Kidney tubule cell (primary cell): ENCODE results near the gene C1QTNF9.
"Not testable (repeated sequence)": the region's sequence is repeated elsewhere in the genome, so short reads cannot be mapped to it uniquely, and the experiment has no call there.

Source experiments
- DNase-seq: peaks from one replicate; pipeline ENCODE4 v3.0.0-alpha.2; 2018; ENCODE audit warnings: low spot score

The C1QTNF9 gene

DNA sequence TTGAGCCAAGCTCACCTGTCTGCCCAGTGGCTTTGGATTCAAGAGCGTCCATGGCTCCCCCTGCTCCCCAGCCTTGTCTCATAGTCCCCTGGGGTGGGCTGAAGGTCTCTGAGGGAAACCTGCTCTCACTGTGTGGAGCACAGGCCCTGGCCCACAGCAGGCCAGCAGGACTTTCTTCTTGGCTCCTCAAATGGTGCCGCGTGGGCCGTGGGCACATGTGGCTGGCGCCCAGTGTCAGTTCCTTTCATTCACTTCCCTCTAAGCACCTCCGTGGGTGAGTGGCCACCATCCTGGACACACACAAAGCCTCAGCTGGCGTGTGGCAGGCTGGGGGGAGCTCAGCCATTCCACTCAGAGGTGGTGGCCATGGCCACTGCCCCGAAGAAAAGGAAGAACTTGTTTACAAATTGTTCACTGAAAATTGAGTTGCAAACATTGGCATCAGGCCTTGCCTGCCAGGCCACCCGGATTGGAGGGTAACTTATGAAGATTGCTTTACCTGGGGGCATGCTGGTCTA, 53.1 kb downstream of the C1QTNF9 start:
- no peak for DNase-seq

GRCh38 chr13:24365191-24365590, 55.8 kb downstream of the C1QTNF9 start:
- DNase-seq: no peak

DNA sequence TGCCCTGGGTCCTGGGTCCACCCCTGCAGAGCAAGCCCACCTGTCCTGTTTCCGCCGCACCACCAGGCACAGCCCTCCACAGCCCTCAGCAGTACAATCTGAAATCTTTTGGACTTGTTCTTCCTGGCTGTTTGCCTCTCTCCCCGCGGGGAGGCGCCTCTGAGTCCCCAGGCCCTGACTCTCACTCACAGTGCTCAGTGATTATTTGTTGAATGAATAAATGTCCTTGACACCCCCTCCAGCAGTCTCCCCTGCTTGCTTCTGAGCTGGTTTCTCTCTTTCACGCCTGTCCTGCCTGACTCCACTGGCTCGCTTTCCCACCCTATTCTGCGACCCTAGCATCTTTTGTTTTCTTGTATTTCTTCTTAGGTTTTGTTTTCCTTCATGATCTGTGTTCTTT, 56.9 kb downstream of the C1QTNF9 start:
- not testable (repeated sequence) for DNase-seq

DNA sequence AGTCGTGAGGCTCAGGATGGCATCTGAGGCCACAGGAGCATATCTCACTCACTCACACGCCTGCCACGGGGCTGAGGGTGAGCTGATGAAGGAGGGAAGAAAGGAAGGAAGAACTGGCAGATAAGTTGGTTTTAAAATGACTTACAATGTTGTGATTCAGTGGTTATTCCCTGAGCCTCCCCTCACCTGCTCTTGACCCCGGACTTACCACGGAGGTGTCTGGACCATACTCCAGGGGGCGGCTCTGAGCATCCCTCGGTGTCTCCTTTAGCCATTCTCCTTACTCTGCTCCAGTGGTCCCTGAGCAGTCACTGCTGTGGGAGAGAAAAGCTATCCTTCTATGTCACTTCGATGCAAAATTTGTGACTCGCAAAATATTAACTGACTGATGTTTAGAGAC, 61.9 kb downstream of the C1QTNF9 start:
- DNase-seq: not testable (repeated sequence)
